Measurements from ENCODE around the gene PIK3AP1. TPM values are rescaled to one million over a fixed set of nuclear protein-coding genes. Genes with fewer than 3 reads are reported as not detected.

Gene PIK3AP1
- total and polyA plus RNA-seq, 2 of the 13 experiments (the other 11 are each of a cell fraction or from before 2014, with no cell fraction given): 3.6 to 13.8 TPM

GRCh38 chr10:96765406-96766240, 45.3 kb upstream of the PIK3AP1 start (continued):
- TF ChIP-seq IRF9 (CRISPR knock-in tag; IDR thresholded peaks at IDR 0.05; ENCODE audit: borderline replicate concordance): no peak
- TF ChIP-seq ARID2 (CRISPR knock-in tag; IDR thresholded peaks at IDR 0.05; ENCODE audit: borderline replicate concordance): no peak
- TF ChIP-seq, protein P1, sequence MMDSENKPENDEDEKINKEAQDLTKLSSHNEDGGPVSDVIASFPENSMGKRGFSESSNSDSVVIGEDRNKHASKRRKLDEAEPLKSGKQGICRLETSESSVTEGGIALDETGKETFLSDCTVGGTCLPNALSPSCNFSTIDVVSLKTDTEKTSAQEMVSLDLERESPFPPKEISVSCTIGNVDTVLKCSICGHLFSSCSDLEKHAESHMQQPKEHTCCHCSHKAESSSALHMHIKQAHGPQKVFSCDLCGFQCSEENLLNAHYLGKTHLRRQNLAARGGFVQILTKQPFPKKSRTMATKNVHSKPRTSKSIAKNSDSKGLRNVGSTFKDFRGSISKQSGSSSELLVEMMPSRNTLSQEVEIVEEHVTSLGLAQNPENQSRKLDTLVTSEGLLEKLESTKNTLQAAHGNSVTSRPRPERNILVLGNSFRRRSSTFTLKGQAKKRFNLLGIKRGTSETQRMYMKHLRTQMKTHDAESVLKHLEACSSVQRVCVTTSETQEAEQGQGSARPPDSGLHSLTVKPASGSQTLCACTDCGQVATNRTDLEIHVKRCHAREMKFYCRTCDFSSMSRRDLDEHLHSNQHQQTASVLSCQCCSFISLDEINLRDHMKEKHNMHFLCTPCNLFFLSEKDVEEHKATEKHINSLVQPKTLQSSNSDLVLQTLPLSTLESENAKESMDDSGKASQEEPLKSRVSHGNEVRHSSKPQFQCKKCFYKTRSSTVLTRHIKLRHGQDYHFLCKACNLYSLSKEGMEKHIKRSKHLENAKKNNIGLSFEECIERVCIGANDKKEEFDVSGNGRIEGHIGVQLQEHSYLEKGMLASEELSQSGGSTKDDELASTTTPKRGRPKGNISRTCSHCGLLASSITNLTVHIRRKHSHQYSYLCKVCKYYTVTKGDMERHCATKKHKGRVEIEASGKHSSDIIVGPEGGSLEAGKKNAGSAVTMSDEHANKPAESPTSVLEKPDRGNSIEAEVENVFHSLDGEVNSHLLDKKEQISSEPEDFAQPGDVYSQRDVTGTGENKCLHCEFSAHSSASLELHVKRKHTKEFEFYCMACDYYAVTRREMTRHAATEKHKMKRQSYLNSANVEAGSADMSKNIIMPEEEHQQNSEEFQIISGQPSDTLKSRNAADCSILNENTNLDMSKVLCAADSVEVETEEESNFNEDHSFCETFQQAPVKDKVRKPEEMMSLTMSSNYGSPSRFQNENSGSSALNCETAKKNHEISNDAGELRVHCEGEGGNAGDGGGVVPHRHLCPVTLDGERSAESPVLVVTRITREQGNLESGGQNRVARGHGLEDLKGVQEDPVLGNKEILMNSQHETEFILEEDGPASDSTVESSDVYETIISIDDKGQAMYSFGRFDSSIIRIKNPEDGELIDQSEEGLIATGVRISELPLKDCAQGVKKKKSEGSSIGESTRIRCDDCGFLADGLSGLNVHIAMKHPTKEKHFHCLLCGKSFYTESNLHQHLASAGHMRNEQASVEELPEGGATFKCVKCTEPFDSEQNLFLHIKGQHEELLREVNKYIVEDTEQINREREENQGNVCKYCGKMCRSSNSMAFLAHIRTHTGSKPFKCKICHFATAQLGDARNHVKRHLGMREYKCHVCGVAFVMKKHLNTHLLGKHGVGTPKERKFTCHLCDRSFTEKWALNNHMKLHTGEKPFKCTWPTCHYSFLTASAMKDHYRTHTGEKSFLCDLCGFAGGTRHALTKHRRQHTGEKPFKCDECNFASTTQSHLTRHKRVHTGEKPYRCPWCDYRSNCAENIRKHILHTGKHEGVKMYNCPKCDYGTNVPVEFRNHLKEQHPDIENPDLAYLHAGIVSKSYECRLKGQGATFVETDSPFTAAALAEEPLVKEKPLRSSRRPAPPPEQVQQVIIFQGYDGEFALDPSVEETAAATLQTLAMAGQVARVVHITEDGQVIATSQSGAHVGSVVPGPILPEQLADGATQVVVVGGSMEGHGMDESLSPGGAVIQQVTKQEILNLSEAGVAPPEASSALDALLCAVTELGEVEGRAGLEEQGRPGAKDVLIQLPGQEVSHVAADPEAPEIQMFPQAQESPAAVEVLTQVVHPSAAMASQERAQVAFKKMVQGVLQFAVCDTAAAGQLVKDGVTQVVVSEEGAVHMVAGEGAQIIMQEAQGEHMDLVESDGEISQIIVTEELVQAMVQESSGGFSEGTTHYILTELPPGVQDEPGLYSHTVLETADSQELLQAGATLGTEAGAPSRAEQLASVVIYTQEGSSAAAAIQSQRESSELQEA (CRISPR knock-in tag; IDR thresholded peaks at IDR 0.05; ENCODE audit: not compliant biosample characterization): no peak
- no peak for TF ChIP-seq RELA (CRISPR knock-in tag; IDR thresholded peaks at IDR 0.05)
- TF ChIP-seq, protein P2, sequence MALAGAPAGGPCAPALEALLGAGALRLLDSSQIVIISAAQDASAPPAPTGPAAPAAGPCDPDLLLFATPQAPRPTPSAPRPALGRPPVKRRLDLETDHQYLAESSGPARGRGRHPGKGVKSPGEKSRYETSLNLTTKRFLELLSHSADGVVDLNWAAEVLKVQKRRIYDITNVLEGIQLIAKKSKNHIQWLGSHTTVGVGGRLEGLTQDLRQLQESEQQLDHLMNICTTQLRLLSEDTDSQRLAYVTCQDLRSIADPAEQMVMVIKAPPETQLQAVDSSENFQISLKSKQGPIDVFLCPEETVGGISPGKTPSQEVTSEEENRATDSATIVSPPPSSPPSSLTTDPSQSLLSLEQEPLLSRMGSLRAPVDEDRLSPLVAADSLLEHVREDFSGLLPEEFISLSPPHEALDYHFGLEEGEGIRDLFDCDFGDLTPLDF (CRISPR knock-in tag; IDR thresholded peaks at IDR 0.05): no peak
- TF ChIP-seq ZNF556 (CRISPR knock-in tag; IDR thresholded peaks at IDR 0.05; ENCODE audit: borderline replicate concordance): no peak
- TF ChIP-seq ZNF709 (CRISPR knock-in tag; IDR thresholded peaks at IDR 0.05): no peak
- no peak for TF ChIP-seq CENPBD1 (CRISPR knock-in tag; IDR thresholded peaks at IDR 0.05; ENCODE audit: borderline replicate concordance, low read depth)
- TF ChIP-seq BHLHE40 (IDR thresholded peaks at IDR 0.05; ENCODE audit: low read length): no peak
- TF ChIP-seq SAFB2 (CRISPR knock-in tag; IDR thresholded peaks at IDR 0.05; ENCODE audit: borderline replicate concordance, low read depth): no peak
- TF ChIP-seq KDM2A (CRISPR knock-in tag; IDR thresholded peaks at IDR 0.05; ENCODE audit: borderline replicate concordance, low read depth): peak; percentile 29; the same call in 1 of the 2 replicates
- no peak for TF ChIP-seq MTA1 (CRISPR knock-in tag; IDR thresholded peaks at IDR 0.05; ENCODE audit: borderline replicate concordance)
- TF ChIP-seq EZH2 (conservative IDR thresholded peaks at IDR 0.05; ENCODE audit: low read depth, low read length): no peak
- TF ChIP-seq TBL1XR1 (IDR thresholded peaks at IDR 0.05; ENCODE audit: borderline replicate concordance, low read length, partially characterized antibody): peak; percentile 22
- TF ChIP-seq GATAD1 (CRISPR knock-in tag; IDR thresholded peaks at IDR 0.05): no peak; the same call in 1 of the 2 replicates
- TF ChIP-seq ZNF30 (CRISPR knock-in tag; IDR thresholded peaks at IDR 0.05): no peak
